Measurements from ENCODE around the gene MBTD1. TPM values are rescaled to one million over a fixed set of nuclear protein-coding genes. Genes with fewer than 3 reads are reported as not detected.

The MBTD1 gene
- total and polyA plus RNA-seq, 9 of the 15 experiments (the other 6 are each of a cell fraction or from before 2014, with no cell fraction given) = 2.1 to 26.3 (median 13.3) TPM

DNA sequence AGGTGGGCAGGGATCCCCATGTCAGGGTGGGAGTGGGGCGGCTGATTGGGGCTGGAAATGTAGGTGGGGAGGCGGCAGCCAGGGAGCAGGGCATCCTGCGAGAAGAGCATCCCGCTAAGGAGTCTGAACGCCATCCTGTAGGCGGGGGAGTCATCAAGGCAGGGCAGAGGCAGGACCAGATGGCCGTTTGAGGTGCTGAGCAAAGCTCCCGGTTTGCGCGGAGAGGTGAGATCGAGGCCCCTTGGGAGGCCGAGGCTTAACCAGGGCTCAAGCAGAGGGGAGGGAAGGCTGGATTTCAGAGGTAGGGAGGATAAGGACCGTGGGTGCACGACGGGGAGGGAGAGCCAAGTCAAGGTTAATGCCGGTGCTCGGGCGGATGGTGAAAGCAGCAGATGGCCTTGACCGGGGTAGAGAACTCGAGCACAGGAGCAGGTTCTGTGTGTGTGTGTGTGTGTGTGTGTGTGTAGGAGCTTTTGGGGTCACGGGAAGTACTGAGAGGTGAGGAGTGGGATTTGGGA, 94.1 kb downstream of the MBTD1 start (continued):
- TF ChIP-seq ZFP1 (CRISPR knock-in tag; IDR thresholded peaks at IDR 0.05) = no peak
- 0 out of 2 replicates have a peak, but pooled peaks have one; percentile 69 for TF ChIP-seq TRIM25 (IDR thresholded peaks at IDR 0.05; ENCODE audit: borderline replicate concordance)
- no peak for TF ChIP-seq ZNF449 (CRISPR knock-in tag; IDR thresholded peaks at IDR 0.05)
- no peak for TF ChIP-seq CSDE1 (IDR thresholded peaks at IDR 0.05)
- TF ChIP-seq SETDB1 (IDR thresholded peaks at IDR 0.05; ENCODE audit: low read length) = no peak
- no peak for TF ChIP-seq IFI16 (CRISPR knock-in tag; IDR thresholded peaks at IDR 0.05)
- TF ChIP-seq BRD4 (IDR thresholded peaks at IDR 0.05) = no peak
- no peak for TF ChIP-seq SMAD2 (IDR thresholded peaks at IDR 0.05; ENCODE audit: low read depth, low read length)
- TF ChIP-seq, protein P1, sequence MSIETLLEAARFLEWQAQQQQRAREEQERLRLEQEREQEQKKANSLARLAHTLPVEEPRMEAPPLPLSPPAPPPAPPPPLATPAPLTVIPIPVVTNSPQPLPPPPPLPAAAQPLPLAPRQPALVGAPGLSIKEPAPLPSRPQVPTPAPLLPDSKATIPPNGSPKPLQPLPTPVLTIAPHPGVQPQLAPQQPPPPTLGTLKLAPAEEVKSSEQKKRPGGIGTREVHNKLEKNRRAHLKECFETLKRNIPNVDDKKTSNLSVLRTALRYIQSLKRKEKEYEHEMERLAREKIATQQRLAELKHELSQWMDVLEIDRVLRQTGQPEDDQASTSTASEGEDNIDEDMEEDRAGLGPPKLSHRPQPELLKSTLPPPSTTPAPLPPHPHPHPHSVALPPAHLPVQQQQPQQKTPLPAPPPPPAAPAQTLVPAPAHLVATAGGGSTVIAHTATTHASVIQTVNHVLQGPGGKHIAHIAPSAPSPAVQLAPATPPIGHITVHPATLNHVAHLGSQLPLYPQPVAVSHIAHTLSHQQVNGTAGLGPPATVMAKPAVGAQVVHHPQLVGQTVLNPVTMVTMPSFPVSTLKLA (conservative IDR thresholded peaks at IDR 0.05) = no peak
- no peak for TF ChIP-seq CHAMP1 (IDR thresholded peaks at IDR 0.05)
- no peak for TF ChIP-seq GATAD2B (IDR thresholded peaks at IDR 0.05; ENCODE audit: borderline replicate concordance)
- TF ChIP-seq GABPB1 (CRISPR knock-in tag; IDR thresholded peaks at IDR 0.05) = no peak
- TF ChIP-seq ZNF586 (CRISPR knock-in tag; conservative IDR thresholded peaks at IDR 0.05) = no peak
- no peak for TF ChIP-seq ZNF717 (CRISPR knock-in tag; IDR thresholded peaks at IDR 0.05)
- TF ChIP-seq HCFC1 (IDR thresholded peaks at IDR 0.05; ENCODE audit: low read depth, low read length) = no peak
- no peak for TF ChIP-seq THRA (IDR thresholded peaks at IDR 0.05)
- no peak for TF ChIP-seq XRCC3 (IDR thresholded peaks at IDR 0.05)
- no peak for TF ChIP-seq MIER1 (IDR thresholded peaks at IDR 0.05; ENCODE audit: low read depth)
- TF ChIP-seq OTX1 (CRISPR knock-in tag; IDR thresholded peaks at IDR 0.05) = peak; percentile 71; the same call in 1 of the 2 replicates
- no peak for TF ChIP-seq IRF9 (tag; IDR thresholded peaks at IDR 0.05)
